ENCODE measurements around the gene SLC41A3. TPM values are rescaled to one million over a fixed set of nuclear protein-coding genes. Genes with fewer than 3 reads are reported as not detected.

Gene SLC41A3
- total RNA-seq, 4 donors from 2014 or later, result 32.3 to 51.3 (median 44.0) TPM

GRCh38 chr3:126035362-126036050 is 48.4 kb downstream of the SLC41A3 start:
- no peak for TF ChIP-seq POLR2A (IDR thresholded peaks at IDR 0.05)
- TF ChIP-seq CTCF (IDR thresholded peaks at IDR 0.05), result no peak
- no peak for TF ChIP-seq EP300 (IDR thresholded peaks at IDR 0.05)
- TF ChIP-seq POLR2AphosphoS5 (IDR thresholded peaks at IDR 0.05), result no peak
- Histone ChIP-seq H3K4me1 (no peaks in the 10 kb centered on the region), H3K4me3 (no peak overlapping the region), H3K27ac (no peak overlapping the region), H3K9me3 (no peaks in the 10 kb centered on the region), H3K27me3 (no peaks in the 10 kb centered on the region), H3K36me3 (peaks cover 11% of the 10 kb centered on the region)
- peak in 1 of 2 donors; percentile 34 for DNase-seq (ENCODE audit: low spot score in 2 of 2)
- WGBS, result 78% methylated on average over 12 of the region's 12 CpGs

- no peak for TF ChIP-seq POLR2A (IDR thresholded peaks at IDR 0.05)
- TF ChIP-seq CTCF (IDR thresholded peaks at IDR 0.05), result no peak
- no peak for TF ChIP-seq POLR2AphosphoS5 (IDR thresholded peaks at IDR 0.05)
- DNase-seq (ENCODE audit: low spot score in 2 of 2), result peak in 1 of 2 donors; percentile 18
- Histone ChIP-seq H3K27ac (no peak overlapping the region), H3K9me3 (no peaks in the 10 kb centered on the region), H3K36me3 (peaks cover 11% of the 10 kb centered on the region), H3K27me3 (no peaks in the 10 kb centered on the region), H3K4me1 (no peaks in the 10 kb centered on the region), H3K4me3 (no peak overlapping the region)
- WGBS, result 52% methylated on average over 11 of the region's 11 CpGs
Observed at GRCh38 chr3:126034481-126035361, 49.2 kb downstream of the SLC41A3 start.

GRCh38 chr3:126033765-126034164 is 50.2 kb downstream of the SLC41A3 start:
- no peak for TF ChIP-seq POLR2A (IDR thresholded peaks at IDR 0.05)
- no peak for TF ChIP-seq EP300 (IDR thresholded peaks at IDR 0.05)

GRCh38 chr3:126033051-126033745 is 50.7 kb downstream of the SLC41A3 start:
- no peak overlapping the region for H3K27ac ChIP-seq
- DNase-seq (ENCODE audit: low spot score in 2 of 2), result peak in 1 of 2 donors; percentile 32
- H3K9me3 ChIP-seq, result no peaks in the 10 kb centered on the region
- no peaks in the 10 kb centered on the region for H3K27me3 ChIP-seq
- peaks cover 23% of the 10 kb centered on the region for H3K36me3 ChIP-seq
- TF ChIP-seq POLR2AphosphoS5 (IDR thresholded peaks at IDR 0.05) (no peak), CTCF (IDR thresholded peaks at IDR 0.05) (no peak), EP300 (IDR thresholded peaks at IDR 0.05) (no peak), POLR2A (IDR thresholded peaks at IDR 0.05) (no peak)
- no peak overlapping the region for H3K4me3 ChIP-seq
- WGBS, result 68% methylated on average over 3 of the region's 3 CpGs
- no peaks in the 10 kb centered on the region for H3K4me1 ChIP-seq

More at GRCh38 chr3:126033765-126034164, 50.2 kb downstream of the SLC41A3 start:
- H3K4me1 ChIP-seq, result no peaks in the 10 kb centered on the region
- DNase-seq (ENCODE audit: low spot score in 2 of 2), result peak in 1 of 2 donors; percentile 18
- no peaks in the 10 kb centered on the region for H3K27me3 ChIP-seq
- H3K9me3 ChIP-seq, result no peaks in the 10 kb centered on the region
- peaks cover 18% of the 10 kb centered on the region for H3K36me3 ChIP-seq
- H3K4me3 ChIP-seq, result no peak overlapping the region
- 100% methylated on average over 4 of the region's 5 CpGs for WGBS
- no peak overlapping the region for H3K27ac ChIP-seq

- no peak overlapping the region for H3K4me3 ChIP-seq
- H3K9me3 ChIP-seq, result no peaks in the 10 kb centered on the region
- peaks cover 26% of the 10 kb centered on the region for H3K36me3 ChIP-seq
- no peak for TF ChIP-seq EP300 (IDR thresholded peaks at IDR 0.05)
- no peak for TF ChIP-seq POLR2A (IDR thresholded peaks at IDR 0.05)
- no peak for TF ChIP-seq POLR2AphosphoS5 (IDR thresholded peaks at IDR 0.05)
- no peaks in the 10 kb centered on the region for H3K4me1 ChIP-seq
- 81% methylated on average over 9 of the region's 9 CpGs for WGBS
- peak in 1 of 2 donors; percentile 35 for DNase-seq (ENCODE audit: low spot score in 2 of 2)
- H3K27me3 ChIP-seq, result no peaks in the 10 kb centered on the region
- H3K27ac ChIP-seq, result no peak overlapping the region
Observed at GRCh38 chr3:126031981-126032471, 51.9 kb downstream of the SLC41A3 start.

All from suprapubic skin (tissue), 4 donors.